ENCODE data around the gene GRID1.

GRCh38 chr10:86113044-86113443, 253.6 kb downstream of the GRID1 start:
- TF ChIP-seq ATF2 (IDR thresholded peaks at IDR 0.05; ENCODE audit: low read length) (no peak), RFX5 (IDR thresholded peaks at IDR 0.05; ENCODE audit: low read depth, low read length) (no peak), RCOR1 (conservative IDR thresholded peaks at IDR 0.05; ENCODE audit: low read depth, low read length) (no peak), ZBTB11 (CRISPR knock-in tag; IDR thresholded peaks at IDR 0.05) (no peak), SUZ12 (IDR thresholded peaks at IDR 0.05; ENCODE audit: unreplicated experiment) (no peak)
